Heart left ventricle (tissue), 16 donors: ENCODE measurements around the gene PRKN. TPM values are rescaled to one million over a fixed set of nuclear protein-coding genes. Genes with fewer than 3 reads are reported as not detected.
A peak's percentile ranks its signal among the peaks of the same experiment; 100 is the strongest.

Source experiments
- ATAC-seq, 4 donors: fragments of 200-7000 bp; cut with Tn5 transposase; one replicate each; pipeline ENCODE4 v1.9.1; 2020 to 2022; ENCODE audit warnings: moderate library complexity in 4 of 4, mild to moderate bottlenecking in 3 of 4, moderate number of reproducible peaks in 1 of 4
- DNase-seq, 5 donors: peaks; one replicate each; pipeline ENCODE4 v3.0.0-alpha.2; 2020
- H3K27ac ChIP-seq, 12 donors: fragments of 200-600 bp; sonication (generic) in 4 of 12; one replicate each; pipeline versions ENCODE4 v1.5.0 to v1.8.0; 2016 to 2022; ENCODE audit warnings: mild to moderate bottlenecking in 2 of 12
- H3K27me3 ChIP-seq, 9 donors: fragments of 200-600 bp; sonication (generic) in 2 of 9; one replicate each; pipeline versions ENCODE4 v1.5.1 to v1.8.0; 2016 to 2022; ENCODE audit warnings: mild to moderate bottlenecking in 3 of 9
- H3K36me3 ChIP-seq, 9 donors: fragments of 200-600 bp; sonication (generic) in 2 of 9; one replicate each; pipeline versions ENCODE4 v1.5.0 to v1.8.0; 2018 to 2022; ENCODE audit warnings: mild to moderate bottlenecking in 2 of 9
- H3K4me1 ChIP-seq, 12 donors: fragments of 200-600 bp; sonication (generic) in 4 of 12; one replicate each; pipeline versions ENCODE4 v1.5.0 to v1.8.0; 2016 to 2022; ENCODE audit warnings: mild to moderate bottlenecking in 3 of 12
- H3K4me3 ChIP-seq, 12 donors: fragments of 200-600 bp; sonication (generic) in 4 of 12; one replicate each; pipeline versions ENCODE4 v1.5.0 to v1.8.0; 2017 to 2022; ENCODE audit warnings: mild to moderate bottlenecking in 9 of 12, moderate library complexity in 4 of 12
- H3K9me3 ChIP-seq, 12 donors: fragments of 200-600 bp; sonication (generic) in 4 of 12; one replicate each; pipeline versions ENCODE4 v1.5.0 to v1.8.0; 2016 to 2022; ENCODE audit warnings: mild to moderate bottlenecking in 1 of 12
- CTCF ChIP-seq, 12 donors: fragments of 200-600 bp; sonication (generic) in 4 of 12; IDR thresholded peaks; one replicate each; pipeline versions ENCODE4 v1.5.0 to v1.8.0; 2018 to 2022; ENCODE audit warnings: antibody characterized with exemption in 12 of 12, mild to moderate bottlenecking in 5 of 12
- POLR2A ChIP-seq, 2 donors: fragments of 450-650 bp; IDR thresholded peaks; one replicate each; pipeline ENCODE4 v1.6.1; 2017; ENCODE audit warnings: antibody characterized with exemption in 2 of 2, mild to moderate bottlenecking in 2 of 2, moderate library complexity in 2 of 2
- WGBS, 4 donors: extraction: QIAGEN DNeasy Blood & Tissue Kit in 2 of 4; methylation state at CpG; one replicate each; pipeline versions ENCODE4 v1.1.5 to v1.1.7; 2013 to 2018; 5-methylcytosine and 5-hydroxymethylcytosine counted together
- intact Hi-C, 10 donors: fragments of 100-400 bp; cut with DNase I; formaldehyde crosslinking; loops; one replicate each; pipeline versions ENCODE4 v1.11.1 to v1.14.2; 2022
- polyA plus RNA-seq, 2 donors: library from polyadenylated mRNA; stranded (reverse); fragments of 200-250 nt; gene quantifications; one replicate each; pipeline ENCODE4 v1.2.3, GENCODE V29; 2013
- total RNA-seq, 9 donors: library from RNA; depleted of rRNA in 2 of 9; stranded (reverse); fragments of >200 nt in 2 of 9; fragmentation: NEBNext Ultra II Directional in 3 of 9; extraction: Animal tissue kit (Norgen Biotek cat#: 25700) in 3 of 9; gene quantifications; one replicate each; pipeline versions ENCODE4 v1.1.0 to v1.2.4, GENCODE V29; 2016 to 2023
- donor health status: ischemic (EF 13 %, LVEDD 7.1; RV severe dilation, severe dysfunction).
- donor health status: healthy with polysubstance abuse.
- donor health status: DM: no; HTN: yes; CAD: no.
- donor health status: DM: no; HTN: no; CAD: no.
- donor health status: ischemic (EF 25% LVEDD 6.9; RV normal size, moderate dysfunction).
- donor health status: ischemic (EF 25% LVEDD 5.7; RV mildly dilated, moderate dysfunction).
- donor health status: healthy.
- donor health status: DM: yes; HTN: yes; CAD: no.
- donor health status: ischemic (EF 35%, LVEDD 5.7; RV mildly dilated, moderate dysfunction).
- donor health status: nonischemic (EF 11% LVEDD 7.7; RV severe dilation, severe dysfunction).
- donor health status: DM: yes; HTN: yes; CAD: no.
- donor health status: PGD.
- donor health status: ischemic (EF 29% LVEDD 5.4; RV normal size, mild dysfunction).
- donor health status: nonischemic (EF 23%, LVEDD 6.1; RV moderate dilation, normal function).

The PRKN gene
- total and polyA plus RNA-seq, 11 donors: 3.4 to 32.5 (median 21.2) TPM

DNA sequence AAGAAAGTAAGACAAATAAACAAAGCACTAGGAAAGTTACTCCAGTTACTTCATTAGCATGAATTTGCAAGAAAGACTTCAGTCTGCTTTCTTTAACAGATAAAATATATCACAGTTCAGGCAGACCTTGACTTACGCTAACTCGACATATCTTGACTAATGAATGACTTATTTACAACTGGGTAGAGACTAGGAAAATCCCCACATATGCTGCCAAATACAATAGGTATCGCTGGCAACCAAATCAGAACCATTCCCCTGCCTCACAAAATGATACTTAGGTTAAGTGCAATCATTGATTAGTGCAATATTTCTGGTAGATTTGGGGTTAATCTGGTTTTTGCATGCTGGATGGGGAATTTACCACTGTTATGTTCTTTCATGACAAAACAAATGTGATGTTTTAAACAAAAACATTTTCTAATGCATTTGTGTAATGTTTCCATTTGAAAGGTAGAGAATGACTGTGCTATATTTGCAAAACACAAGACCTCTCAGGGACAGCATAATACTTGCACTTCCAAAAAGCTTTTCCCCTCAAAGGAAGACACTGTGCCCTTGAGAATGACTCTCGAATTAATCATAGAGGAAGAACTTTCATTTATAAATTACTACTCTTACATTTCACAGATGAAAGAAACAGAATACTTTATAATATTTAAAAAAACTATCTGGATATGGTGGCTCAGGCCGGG, 101.6 kb downstream of the PRKN start:
- 80 to 87% (median 82%) methylated on average over 5 of the region's 5 CpGs for WGBS, 4 donors
- intact Hi-C loops: loop anchor here in 2 of 10 donors (10.0 kb wide), 1 partner anchor 99 kb away; the partner anchor contains the start of genes PACRG (in 2 of the 2) and PRKN (in 2 of the 2)
- H3K4me3 ChIP-seq: no peak overlapping the region
- TF ChIP-seq POLR2A (IDR thresholded peaks at IDR 0.05): no peak
- TF ChIP-seq CTCF (IDR thresholded peaks at IDR 0.05): no peak
- no peaks in the 10 kb centered on the region for H3K27me3 ChIP-seq
- H3K4me1 ChIP-seq: peaks cover 0 to 10% (median 0%) of the 10 kb centered on the region in 12 donors
- H3K9me3 ChIP-seq: peaks cover 0 to 8% (median 2%) of the 10 kb centered on the region in 12 donors
- DNase-seq: no peak
- ATAC-seq: no peak
- H3K27ac ChIP-seq: no peak overlapping the region
- no peaks in the 10 kb centered on the region for H3K36me3 ChIP-seq

GRCh38 chr6:162622572-162622971, 105.0 kb downstream of the PRKN start:
- TF ChIP-seq CTCF (IDR thresholded peaks at IDR 0.05): no peak
- TF ChIP-seq POLR2A (IDR thresholded peaks at IDR 0.05): no peak
- no peak for DNase-seq
- intact Hi-C loops: loop anchor here in 2 of 10 donors (10.0 kb wide), 1 partner anchor 102 kb away; the partner anchor contains the start of genes PACRG (in 2 of the 2) and PRKN (in 2 of the 2)
- ATAC-seq: no peak
- peaks cover 0 to 10% (median 0%) of the 10 kb centered on the region in 12 donors for H3K4me1 ChIP-seq
- H3K27ac ChIP-seq: peak overlapping the region in 1 of 12 donors; percentile 3
- no peaks in the 10 kb centered on the region for H3K27me3 ChIP-seq
- no peaks in the 10 kb centered on the region for H3K36me3 ChIP-seq
- H3K9me3 ChIP-seq: no peaks in the 10 kb centered on the region
- H3K4me3 ChIP-seq: no peak overlapping the region
- 58 to 69% (median 62%) methylated on average over 5 of the region's 5 CpGs for WGBS, 4 donors

GRCh38 chr6:162621246-162621645, 106.3 kb downstream of the PRKN start:
- Histone ChIP-seq H3K4me3 (no peak overlapping the region), H3K9me3 (no peaks in the 10 kb centered on the region), H3K27me3 (no peaks in the 10 kb centered on the region), H3K27ac (no peak overlapping the region), H3K4me1 (peaks cover 0 to 10% (median 0%) of the 10 kb centered on the region in 12 donors), H3K36me3 (no peaks in the 10 kb centered on the region)
- DNase-seq (peak in 1 of 5 donors; percentile 31), ATAC-seq (peak in 2 of 4 donors; percentile 71 to 73)
- intact Hi-C loops: loop anchor here in 3 of 10 donors (2.0 to 10.0 kb wide), 2 partner anchors 20 to 104 kb away; partner anchors contain the start of genes PACRG (in 2 of the 3) and PRKN (in 2 of the 3)
- TF ChIP-seq CTCF (IDR thresholded peaks at IDR 0.05) (no peak), POLR2A (IDR thresholded peaks at IDR 0.05) (no peak)
- WGBS, 4 donors: 48 to 59% (median 50%) methylated on average over 3 to 4 of the region's 4 CpGs

DNA sequence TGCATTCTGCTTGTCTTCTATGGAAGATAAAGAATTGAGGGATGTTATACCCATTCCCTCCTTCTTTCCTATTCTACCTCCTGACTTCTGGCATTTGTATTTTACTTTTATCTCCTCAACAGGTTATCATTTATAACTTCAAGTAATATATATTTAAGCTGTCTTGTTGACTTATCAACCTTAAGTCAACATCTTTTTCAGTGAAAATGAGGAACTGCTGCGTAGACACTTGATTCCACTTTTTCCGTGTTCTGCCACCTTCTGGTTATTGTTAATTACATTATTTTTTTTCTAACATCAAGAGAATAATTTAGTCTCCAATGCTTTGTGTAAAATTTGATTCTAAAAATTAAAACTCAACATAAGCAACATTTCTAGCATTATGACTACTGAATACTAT, 107.5 kb downstream of the PRKN start:
- Histone ChIP-seq H3K27me3 (no peaks in the 10 kb centered on the region), H3K4me1 (peaks cover 0 to 13% (median 5%) of the 10 kb centered on the region in 12 donors), H3K27ac (no peak overlapping the region), H3K4me3 (no peak overlapping the region), H3K9me3 (no peaks in the 10 kb centered on the region), H3K36me3 (no peaks in the 10 kb centered on the region)
- DNase-seq (no peak), ATAC-seq (no peak)
- intact Hi-C loops: loop anchor here in 3 of 10 donors (2.0 to 10.0 kb wide), 2 partner anchors 19 to 105 kb away; partner anchors contain the start of genes PACRG (in 2 of the 3) and PRKN (in 2 of the 3)
- 77 to 92% (median 89%) methylated on average over 2 of the region's 2 CpGs for WGBS, 4 donors
- no peak for TF ChIP-seq POLR2A (IDR thresholded peaks at IDR 0.05)
- no peak for TF ChIP-seq CTCF (IDR thresholded peaks at IDR 0.05)
